C4-2B (cell line): Measurements from ENCODE around the gene IL18.

Source experiments
- CTCF ChIP-seq: fragments of 450-650 bp; conservative IDR thresholded peaks from 2 replicates; pipeline ENCODE4 v1.5.1; 2017; ENCODE audit warnings: mild to moderate bottlenecking
- ZFX ChIP-seq: fragments of 450-650 bp; IDR thresholded peaks from 2 replicates; pipeline ENCODE4 v1.6.1; 2017

- TF ChIP-seq ZFX: no peak
- TF ChIP-seq CTCF: no peak
These were observed 36.8 kb downstream of the IL18 start for GRCh38 chr11:112127056-112127455.
